Activated naive CD8-positive, alpha-beta T cell (primary cell): Measurements from ENCODE around the gene ZNF511.

Experiments used
- H3K27ac Mint-ChIP-seq: one replicate; pipeline ENCODE4 v1.8.0; 2021; ENCODE audit warnings: mixed read lengths
- H3K27me3 Mint-ChIP-seq: one replicate; pipeline ENCODE4 v1.8.0; 2021; ENCODE audit warnings: mixed read lengths
- H3K36me3 Mint-ChIP-seq: one replicate; pipeline ENCODE4 v1.8.0; 2021; ENCODE audit warnings: mixed read lengths
- H3K4me1 Mint-ChIP-seq: one replicate; pipeline ENCODE4 v1.8.0; 2021; ENCODE audit warnings: low read depth, mixed read lengths
- H3K4me3 Mint-ChIP-seq: one replicate; pipeline ENCODE4 v1.8.0; 2021; ENCODE audit warnings: mild to moderate bottlenecking, mixed read lengths
- H3K9me3 Mint-ChIP-seq: one replicate; pipeline ENCODE4 v1.8.0; 2021; ENCODE audit warnings: low read depth, mixed read lengths

ZNF511 gene

DNA sequence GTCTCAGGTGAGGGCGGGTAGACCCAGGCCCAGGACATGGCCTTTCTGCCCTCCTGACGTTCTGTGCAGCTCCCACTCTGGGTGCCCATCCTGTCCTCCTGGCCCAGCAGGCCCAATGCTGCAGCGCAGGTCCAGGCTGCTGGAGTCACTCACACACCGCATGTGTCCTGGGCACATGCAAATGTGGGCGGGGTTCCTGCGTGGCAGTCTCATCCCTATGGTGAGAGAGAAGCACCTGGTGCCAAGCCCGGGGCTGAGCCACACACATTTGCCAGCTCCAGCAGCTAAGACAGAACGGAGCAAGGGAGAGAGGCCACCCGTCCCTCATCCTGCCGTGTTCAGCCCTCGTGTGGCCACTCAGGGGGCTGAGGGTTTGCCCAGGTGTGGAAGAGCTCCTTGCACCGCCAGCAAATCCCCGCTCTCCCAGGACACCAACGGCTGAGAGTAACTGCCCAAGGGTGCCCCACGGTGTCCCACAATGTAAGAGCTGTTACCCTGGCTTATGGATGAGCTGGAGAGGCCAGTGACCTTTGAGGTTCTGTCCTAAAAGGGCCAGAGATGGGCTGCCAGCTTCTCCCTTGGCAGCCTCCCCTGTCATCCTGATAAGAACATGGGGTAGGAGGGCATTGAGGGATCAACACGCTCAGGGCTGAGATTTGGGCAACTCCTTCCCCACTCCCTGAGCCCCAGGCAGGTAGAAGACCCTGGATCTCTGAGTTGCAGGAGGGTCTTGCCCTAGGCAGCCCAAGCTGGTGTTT lies 44.7 kb downstream of the ZNF511 start:
- Mint-ChIP-seq H3K27ac (no peak overlapping the region), H3K27me3 (peaks cover 4% of the 10 kb centered on the region), H3K36me3 (no peaks in the 10 kb centered on the region), H3K4me1 (peaks cover 5% of the 10 kb centered on the region), H3K9me3 (no peaks in the 10 kb centered on the region), H3K4me3 (no peak overlapping the region)

DNA sequence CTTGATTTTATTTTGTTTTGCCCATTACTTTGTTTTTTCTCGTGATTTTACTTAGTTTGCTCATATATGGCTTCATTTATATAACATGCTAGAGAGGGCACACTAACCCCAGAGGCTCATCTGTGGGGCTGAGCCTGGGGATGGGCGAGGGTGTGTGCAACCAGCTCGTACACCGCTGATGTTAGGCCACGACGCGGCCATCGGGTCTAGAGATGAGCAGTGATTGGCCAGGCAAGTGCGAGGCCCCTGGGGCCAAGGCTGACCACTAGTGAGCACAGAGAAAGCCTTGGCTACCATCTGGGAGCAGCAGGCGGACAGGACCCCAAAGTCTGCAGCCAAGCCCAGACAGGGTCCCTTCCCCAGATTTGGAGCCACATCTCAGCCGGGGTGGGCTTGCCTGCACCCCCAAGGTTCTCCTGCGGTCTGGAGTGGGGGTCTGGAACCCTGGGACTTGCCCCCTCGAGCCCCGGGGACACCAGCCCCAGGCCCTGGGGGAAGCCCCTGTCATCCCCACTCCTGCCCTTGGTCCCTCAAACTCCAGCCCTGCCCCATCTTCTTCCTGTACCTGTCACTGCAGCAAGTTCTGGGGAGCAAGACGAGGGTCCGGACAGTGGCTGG lies 45.4 kb downstream of the ZNF511 start:
- H3K36me3 Mint-ChIP-seq, result no peaks in the 10 kb centered on the region
- H3K27me3 Mint-ChIP-seq, result peaks cover 2% of the 10 kb centered on the region
- H3K9me3 Mint-ChIP-seq, result no peaks in the 10 kb centered on the region
- H3K27ac Mint-ChIP-seq, result no peak overlapping the region
- peaks cover 5% of the 10 kb centered on the region for H3K4me1 Mint-ChIP-seq
- H3K4me3 Mint-ChIP-seq, result no peak overlapping the region

DNA sequence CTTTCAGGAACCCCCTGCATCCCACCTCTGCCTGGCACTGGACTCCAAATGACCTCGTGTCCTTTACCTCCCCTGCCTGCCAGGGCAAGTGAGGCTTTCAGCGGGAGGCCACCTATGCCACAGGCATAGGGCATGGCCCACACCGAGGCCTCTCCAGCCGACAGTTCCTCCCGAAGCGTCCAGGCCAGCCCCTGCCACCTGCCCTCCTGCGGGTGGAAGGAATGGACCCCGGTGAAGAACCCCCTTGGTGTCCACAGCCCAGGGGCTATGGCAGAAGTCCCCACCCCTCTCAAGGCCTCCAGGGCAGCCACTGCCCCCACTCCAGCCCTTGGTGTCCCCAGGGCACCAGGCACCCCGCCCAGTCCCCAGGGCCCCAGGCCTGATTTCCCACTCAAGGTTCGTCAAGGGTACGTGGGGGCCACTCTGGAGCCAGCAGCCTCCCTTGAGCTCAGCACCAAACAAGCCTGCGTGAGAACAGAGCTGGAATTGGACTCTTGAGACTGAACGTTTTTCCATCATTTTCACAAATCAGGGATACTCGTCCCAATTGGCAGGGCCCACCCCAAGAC lies 46.0 kb downstream of the ZNF511 start:
- H3K36me3 Mint-ChIP-seq, result no peaks in the 10 kb centered on the region
- peaks cover 3% of the 10 kb centered on the region for H3K4me1 Mint-ChIP-seq
- H3K4me3 Mint-ChIP-seq, result no peak overlapping the region
- no peak overlapping the region for H3K27ac Mint-ChIP-seq
- H3K9me3 Mint-ChIP-seq, result no peaks in the 10 kb centered on the region
- H3K27me3 Mint-ChIP-seq, result no peaks in the 10 kb centered on the region

DNA sequence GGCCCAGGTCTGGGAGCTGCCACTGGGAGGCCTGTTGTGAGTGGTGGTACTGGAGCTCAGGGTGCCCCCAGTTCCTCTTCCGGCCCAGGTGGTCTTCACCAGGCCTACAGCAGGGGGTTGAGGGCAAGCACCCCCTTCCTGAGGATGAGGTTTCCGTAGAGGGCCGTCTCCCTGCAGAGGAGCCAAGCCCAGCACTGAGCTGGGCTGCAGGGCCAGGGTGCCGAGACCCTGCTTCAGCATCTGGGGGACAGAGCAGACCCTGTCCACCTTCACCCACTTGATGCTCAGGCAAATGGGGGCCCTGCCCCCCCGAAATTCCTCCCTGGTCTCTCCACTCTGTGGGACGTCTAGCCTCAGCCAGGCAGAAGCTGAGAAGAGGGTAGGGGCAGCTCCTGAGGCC lies 46.6 kb downstream of the ZNF511 start:
- no peak overlapping the region for H3K27ac Mint-ChIP-seq
- no peaks in the 10 kb centered on the region for H3K27me3 Mint-ChIP-seq
- H3K9me3 Mint-ChIP-seq, result no peaks in the 10 kb centered on the region
- no peaks in the 10 kb centered on the region for H3K36me3 Mint-ChIP-seq
- peaks cover 3% of the 10 kb centered on the region for H3K4me1 Mint-ChIP-seq
- no peak overlapping the region for H3K4me3 Mint-ChIP-seq

DNA sequence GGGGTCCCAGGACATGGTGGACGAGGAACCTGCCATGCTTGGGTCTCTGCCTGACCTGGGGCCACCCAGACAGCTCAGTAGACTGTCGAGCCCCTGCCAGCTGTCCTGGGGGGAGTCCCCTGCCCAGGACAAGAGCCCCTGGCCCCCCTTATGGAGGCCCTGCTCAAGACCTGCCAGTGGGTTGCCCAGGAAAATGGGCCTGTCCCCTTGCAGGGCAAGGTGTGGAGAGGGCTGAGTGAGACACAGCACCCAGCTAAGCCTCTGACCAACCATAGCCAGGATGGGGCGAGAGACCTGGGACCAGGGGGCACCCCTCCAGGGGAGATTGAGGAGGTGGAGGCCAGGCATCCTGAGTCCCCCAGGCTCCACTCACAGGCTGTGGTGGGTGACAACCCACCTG lies 47.3 kb downstream of the ZNF511 start:
- peak overlapping the region; percentile 74 for H3K4me3 Mint-ChIP-seq
- no peak overlapping the region for H3K27ac Mint-ChIP-seq
- H3K9me3 Mint-ChIP-seq, result no peaks in the 10 kb centered on the region
- H3K4me1 Mint-ChIP-seq, result peaks cover 3% of the 10 kb centered on the region
- no peaks in the 10 kb centered on the region for H3K27me3 Mint-ChIP-seq
- no peaks in the 10 kb centered on the region for H3K36me3 Mint-ChIP-seq

DNA sequence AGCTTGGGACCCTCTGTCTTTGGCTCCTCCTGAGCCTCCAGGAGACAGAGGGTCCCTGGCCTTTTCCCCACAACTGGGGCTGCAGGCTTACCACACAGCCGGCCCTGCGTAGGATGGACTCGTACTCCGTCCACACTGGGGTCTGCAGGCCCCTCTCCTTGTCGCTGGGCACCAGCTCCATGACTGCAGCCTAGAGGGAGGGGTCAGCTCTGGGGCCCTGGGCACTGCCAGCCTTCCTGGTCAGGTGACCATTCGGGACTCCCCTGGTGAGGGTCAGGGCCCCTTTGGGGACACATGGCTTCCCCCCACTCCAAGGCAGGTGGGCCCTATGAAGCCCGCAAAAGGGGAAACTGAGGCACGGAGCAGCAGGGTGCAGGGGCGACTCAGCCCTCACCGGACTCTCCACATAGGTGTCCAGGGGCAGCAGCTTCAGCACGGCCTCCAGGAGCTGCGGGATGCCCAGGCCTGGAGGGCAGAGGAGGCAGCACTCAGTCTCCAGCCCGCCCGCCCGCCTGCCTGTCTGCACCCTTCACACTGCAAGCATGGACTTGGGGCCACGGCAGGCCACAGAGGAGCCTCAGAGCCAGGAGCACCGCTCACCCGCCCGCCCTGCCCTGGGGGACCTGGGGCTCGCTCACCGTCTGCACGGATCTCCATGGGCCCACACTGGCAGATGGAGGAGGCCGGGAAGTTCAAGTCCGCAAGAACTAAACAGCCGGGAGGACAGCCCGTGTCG lies 48.0 kb downstream of the ZNF511 start:
- Mint-ChIP-seq H3K27me3 (no peaks in the 10 kb centered on the region), H3K27ac (no peak overlapping the region), H3K4me1 (peaks cover 6% of the 10 kb centered on the region), H3K9me3 (no peaks in the 10 kb centered on the region), H3K4me3 (peak overlapping the region; percentile 75), H3K36me3 (no peaks in the 10 kb centered on the region)

DNA sequence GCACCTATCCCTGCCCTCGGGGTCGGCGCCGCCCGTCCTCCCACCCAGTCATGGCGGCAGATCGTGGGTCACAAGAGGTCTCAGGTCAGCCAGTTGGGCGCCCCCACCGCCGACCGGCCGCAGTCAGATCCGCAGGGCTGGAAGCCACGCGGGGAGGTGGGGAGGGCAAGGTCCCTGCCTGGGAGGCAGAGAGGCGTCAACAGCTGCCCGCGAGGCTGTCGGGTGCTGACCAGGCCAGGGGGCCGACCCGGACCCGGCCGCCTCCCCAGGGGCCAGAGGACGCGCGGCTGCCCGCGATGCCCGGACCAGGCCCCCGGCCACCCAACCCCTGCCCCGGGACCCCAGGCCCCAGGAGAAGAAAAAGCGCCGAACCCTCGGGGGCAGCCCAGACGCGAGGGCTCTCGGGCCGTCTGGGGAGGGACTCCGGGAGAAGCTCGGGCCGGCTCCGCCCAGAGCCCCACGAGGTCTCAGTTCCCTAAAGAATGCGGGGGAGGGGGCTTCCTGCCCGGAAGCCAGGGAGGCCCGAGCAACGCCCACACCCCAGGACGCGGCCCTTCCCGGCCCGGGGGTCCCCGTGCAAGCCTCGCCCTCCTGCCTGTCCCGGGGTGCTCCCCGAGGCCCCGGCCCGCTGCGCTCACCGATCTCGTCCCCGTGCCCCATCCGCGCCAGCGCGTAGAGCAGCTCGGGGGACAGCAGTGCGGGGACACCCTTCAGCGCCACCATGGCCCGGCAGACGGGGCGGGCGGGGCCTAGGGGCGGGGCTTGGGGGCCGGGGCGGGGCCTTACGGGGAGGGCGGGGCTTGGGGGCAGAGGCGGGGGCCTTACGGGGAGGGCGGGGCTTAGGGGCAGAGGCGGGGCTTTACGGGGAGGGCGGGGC lies 48.8 kb downstream of the ZNF511 start, which contains the start of gene FUOM:
TSS of gene FUOM (minus strand) at position 735 of the 877 bp plus-strand sequence. CDS start at position 723, 12 bp downstream.
- H3K27me3 Mint-ChIP-seq, result no peaks in the 10 kb centered on the region
- H3K36me3 Mint-ChIP-seq, result no peaks in the 10 kb centered on the region
- H3K4me3 Mint-ChIP-seq, result peak within 1 kb of the TSS; percentile 75
- no peaks in the 10 kb centered on the region for H3K9me3 Mint-ChIP-seq
- H3K4me1 Mint-ChIP-seq, result peaks cover 9% of the 10 kb centered on the region
- H3K27ac Mint-ChIP-seq, result no peak within 1 kb of the TSS

DNA sequence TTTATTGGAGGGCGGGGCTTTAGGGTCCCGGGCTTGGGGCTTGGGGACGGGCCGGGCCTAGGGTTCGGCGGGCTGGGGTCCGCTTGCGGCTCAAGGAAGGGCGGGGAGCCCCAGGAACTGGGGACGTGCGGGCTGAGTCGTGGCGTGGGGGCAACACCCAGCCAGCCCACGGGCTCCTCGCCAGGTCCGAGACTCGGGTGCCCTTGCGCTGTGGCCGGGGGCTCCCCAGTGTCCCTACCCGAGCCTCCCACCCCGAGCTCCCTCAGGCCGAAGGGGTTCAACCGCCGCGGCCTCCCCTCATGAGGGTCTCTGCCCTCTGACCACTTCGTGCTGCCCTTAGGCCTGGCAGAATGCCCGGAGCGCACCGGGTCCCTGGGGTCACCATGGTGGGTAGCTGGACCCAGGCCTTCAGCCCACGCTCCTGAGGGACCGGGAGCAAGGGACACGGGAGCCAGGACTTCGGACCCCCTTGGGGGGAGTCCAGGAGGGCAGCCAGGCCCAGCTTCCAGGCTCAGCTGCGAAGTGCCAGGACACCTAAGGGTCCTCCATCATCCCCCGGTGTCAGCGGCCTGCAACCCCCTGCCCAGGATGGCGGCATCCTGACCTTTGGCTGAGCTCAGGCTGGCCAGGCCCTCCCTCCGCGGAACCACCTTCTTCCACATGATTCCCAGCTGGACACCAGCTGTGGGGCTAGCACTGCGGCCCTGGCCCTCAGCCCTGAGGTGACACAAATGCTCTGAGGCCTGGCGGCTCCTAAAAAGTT lies 49.6 kb downstream of the ZNF511 start:
- no peaks in the 10 kb centered on the region for H3K9me3 Mint-ChIP-seq
- H3K4me1 Mint-ChIP-seq, result peaks cover 9% of the 10 kb centered on the region
- no peaks in the 10 kb centered on the region for H3K27me3 Mint-ChIP-seq
- H3K27ac Mint-ChIP-seq, result no peak overlapping the region
- H3K4me3 Mint-ChIP-seq, result no peak overlapping the region
- no peaks in the 10 kb centered on the region for H3K36me3 Mint-ChIP-seq

DNA sequence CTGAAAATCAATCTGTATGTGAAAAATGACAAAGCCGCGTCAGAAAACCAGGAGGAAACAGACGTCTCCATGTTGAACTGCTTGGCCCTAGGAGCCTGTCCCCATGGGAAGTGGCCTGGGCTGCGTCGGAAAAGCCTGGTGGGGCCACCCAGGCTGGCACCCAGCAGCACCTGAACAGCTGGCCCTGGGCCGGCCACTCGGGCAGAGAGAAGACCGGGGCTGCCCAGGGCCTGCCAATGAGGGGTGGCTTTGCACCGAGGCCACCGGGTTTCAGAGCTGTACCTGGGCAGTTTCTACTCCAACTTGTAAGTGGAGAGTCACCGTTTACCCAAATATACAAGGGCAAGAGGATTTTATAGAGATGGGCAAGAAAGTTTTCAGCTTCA lies 50.2 kb downstream of the ZNF511 start:
- no peak overlapping the region for H3K27ac Mint-ChIP-seq
- H3K27me3 Mint-ChIP-seq, result no peaks in the 10 kb centered on the region
- no peak overlapping the region for H3K4me3 Mint-ChIP-seq
- H3K9me3 Mint-ChIP-seq, result no peaks in the 10 kb centered on the region
- H3K36me3 Mint-ChIP-seq, result no peaks in the 10 kb centered on the region
- H3K4me1 Mint-ChIP-seq, result peaks cover 9% of the 10 kb centered on the region

DNA sequence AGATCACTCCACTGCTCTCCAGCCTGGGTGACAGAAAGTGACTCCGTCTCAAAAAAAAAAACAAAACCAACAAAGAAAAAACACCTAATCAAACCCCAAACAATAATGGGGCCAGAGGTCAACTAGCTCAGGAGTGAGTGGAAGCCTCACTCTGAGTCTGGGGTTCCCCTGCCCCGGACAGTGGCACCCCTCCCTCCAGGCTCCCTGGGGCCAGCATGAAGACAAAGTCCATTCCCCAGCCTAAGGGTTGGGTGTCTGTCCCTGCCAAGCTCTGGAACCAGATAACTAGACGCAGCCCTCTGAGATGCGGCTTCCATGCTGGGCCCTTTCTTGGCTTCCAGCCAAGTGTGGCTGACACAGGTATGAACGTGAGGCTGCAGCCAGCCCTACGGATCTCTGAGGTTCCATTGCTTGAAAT lies 50.8 kb downstream of the ZNF511 start:
- Mint-ChIP-seq H3K9me3 (no peaks in the 10 kb centered on the region), H3K27ac (no peak overlapping the region), H3K4me1 (peaks cover 9% of the 10 kb centered on the region), H3K4me3 (no peak overlapping the region), H3K27me3 (no peaks in the 10 kb centered on the region), H3K36me3 (no peaks in the 10 kb centered on the region)

DNA sequence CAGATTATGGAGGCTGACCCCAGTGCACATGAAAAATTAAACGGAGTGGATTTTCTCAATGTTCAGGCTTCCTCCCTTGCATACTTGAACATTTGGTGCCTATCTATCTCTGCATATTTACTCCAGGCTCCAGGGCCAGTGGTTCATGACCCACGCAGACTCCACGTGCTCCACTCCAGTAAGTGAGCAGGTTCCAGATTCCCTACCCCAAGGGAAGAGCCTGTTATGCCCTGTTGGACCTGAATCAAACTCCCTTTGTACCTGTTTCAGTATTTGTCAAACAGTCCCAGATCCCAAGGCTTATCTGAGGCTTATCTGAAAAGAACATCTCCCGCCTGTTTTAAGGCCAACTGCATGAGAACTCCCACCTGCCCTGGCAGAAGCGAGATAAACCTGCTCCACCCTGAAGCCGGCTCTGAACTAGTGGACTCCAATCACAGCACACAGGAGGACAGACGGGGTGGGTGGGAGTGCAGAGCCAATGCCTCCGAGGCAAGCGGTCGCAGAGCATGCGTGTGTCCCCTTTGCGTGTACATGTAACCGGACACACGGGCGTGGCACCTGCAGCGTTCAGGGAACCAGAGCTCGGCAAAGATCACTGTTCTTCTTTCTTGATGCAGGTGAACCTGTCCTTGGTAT lies 51.4 kb downstream of the ZNF511 start:
- Mint-ChIP-seq H3K27me3 (no peaks in the 10 kb centered on the region), H3K27ac (no peak overlapping the region), H3K36me3 (no peaks in the 10 kb centered on the region), H3K9me3 (no peaks in the 10 kb centered on the region), H3K4me1 (peaks cover 9% of the 10 kb centered on the region), H3K4me3 (no peak overlapping the region)

DNA sequence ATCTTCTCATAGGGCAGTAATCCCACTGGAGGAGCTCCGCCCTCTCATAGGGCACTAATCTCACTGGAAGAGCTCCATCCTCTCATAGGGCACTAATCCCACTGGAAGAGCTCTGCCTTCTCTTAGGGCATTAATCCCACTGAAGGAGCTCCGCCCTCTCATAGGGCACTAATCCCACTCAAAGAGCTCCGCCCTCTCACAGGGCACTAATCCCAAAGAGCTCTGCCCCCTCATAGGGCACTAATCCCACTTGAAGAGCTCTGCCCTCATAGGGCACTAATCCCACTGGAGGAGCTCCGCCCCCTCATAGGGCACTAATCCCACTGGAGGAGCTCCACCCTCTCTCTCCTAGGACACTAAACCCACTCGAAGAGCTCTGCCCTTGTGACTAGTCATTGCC lies 52.5 kb downstream of the ZNF511 start:
- H3K4me3 Mint-ChIP-seq, result no peak overlapping the region
- no peaks in the 10 kb centered on the region for H3K9me3 Mint-ChIP-seq
- H3K27me3 Mint-ChIP-seq, result no peaks in the 10 kb centered on the region
- H3K27ac Mint-ChIP-seq, result no peak overlapping the region
- H3K36me3 Mint-ChIP-seq, result no peaks in the 10 kb centered on the region
- H3K4me1 Mint-ChIP-seq, result peaks cover 6% of the 10 kb centered on the region

DNA sequence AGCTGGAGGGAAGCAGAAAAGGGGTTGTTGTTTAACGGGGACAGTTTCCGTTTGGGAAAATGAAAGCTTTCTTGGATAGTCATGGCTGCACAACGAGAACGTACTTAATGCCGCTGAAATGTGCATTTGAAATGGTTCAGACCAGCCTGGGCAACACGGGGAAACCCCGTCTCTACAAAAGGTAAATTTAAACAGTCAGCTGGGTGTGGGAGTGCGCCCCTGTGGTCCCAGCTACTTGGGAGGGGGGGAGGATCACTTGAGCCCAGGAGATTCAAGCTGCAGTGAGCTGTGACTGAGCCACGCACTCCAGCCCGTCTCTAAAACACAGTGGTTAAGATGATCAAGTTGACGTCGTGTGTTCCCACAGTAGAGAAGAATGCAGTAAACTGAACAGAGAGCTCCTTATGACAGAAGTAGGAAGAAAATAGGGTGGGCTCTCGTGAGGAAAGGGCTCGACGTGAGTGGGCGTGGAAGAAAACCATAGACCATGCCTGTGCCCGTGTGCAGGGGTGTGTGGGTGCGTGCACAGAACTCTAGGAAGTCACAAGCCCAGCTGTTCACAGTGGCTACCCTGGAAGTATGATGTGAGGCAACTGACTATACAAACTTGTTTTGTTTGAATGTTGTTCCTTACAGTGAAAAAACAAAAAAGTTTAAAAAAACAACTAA lies 53.2 kb downstream of the ZNF511 start:
- Mint-ChIP-seq H3K27me3 (no peaks in the 10 kb centered on the region), H3K27ac (peak overlapping the region; percentile 4), H3K4me3 (no peak overlapping the region), H3K36me3 (no peaks in the 10 kb centered on the region), H3K9me3 (no peaks in the 10 kb centered on the region), H3K4me1 (peaks cover 6% of the 10 kb centered on the region)
